ENCODE measurements around the gene GDI1.

- TF ChIP-seq RAD21 (IDR thresholded peaks at IDR 0.05; ENCODE audit: insufficient read depth, low read depth, low read length) (no peak), ZBTB40 (IDR thresholded peaks at IDR 0.05; ENCODE audit: borderline replicate concordance) (no peak), ZBTB33 (IDR thresholded peaks at IDR 0.05) (no peak), CTCF (IDR thresholded peaks at IDR 0.05 in 2 of 3, conservative IDR thresholded peaks at IDR 0.05 in 1 of 3; ENCODE audit: control insufficient read depth in 2 of 3, extremely low read depth in 1 of 3, insufficient read depth in 1 of 3, low read depth in 3 of 3, low read length in 3 of 3) (no peak), HDAC2 (IDR thresholded peaks at IDR 0.05) (no peak), TCF12 (IDR thresholded peaks at IDR 0.05; ENCODE audit: low read depth, low read length) (no peak), ZNF384 (IDR thresholded peaks at IDR 0.05; ENCODE audit: borderline replicate concordance, low read depth, low read length) (no peak), RCOR1 (conservative IDR thresholded peaks at IDR 0.05; ENCODE audit: low read depth, low read length) (no peak), NFYB (IDR thresholded peaks at IDR 0.05; ENCODE audit: insufficient read depth, low read depth, low read length) (no peak)
These were observed 23.4 kb downstream of the GDI1 start for GRCh38 chrX:154460326-154460725.
